Activated T-cell treated with anti-CD3 and anti-CD28 coated beads for 1 hour (primary cell): Measurements from ENCODE around the gene CCDC121.

Experiments
- DNase-seq: peaks from one replicate; pipeline ENCODE4 v3.0.0-alpha.2; 2020; ENCODE audit warnings: low read depth

CCDC121 gene

GRCh38 chr2:27582129-27582694 is 46.6 kb downstream of the CCDC121 start:
- DNase-seq, result no peak

GRCh38 chr2:27581417-27582128 is 47.2 kb downstream of the CCDC121 start:
- no peak for DNase-seq
